Amniotic epithelial cell (primary cell): Measurements from ENCODE around the gene MTURN.
A peak's percentile ranks its signal among the peaks of the same experiment; 100 is the strongest.
"Not testable (repeated sequence)": the region's sequence is repeated elsewhere in the genome, so short reads cannot be mapped to it uniquely, and the experiment has no call there.

Experiments used
- DNase-seq: peaks from one replicate; pipeline ENCODE4 v3.0.0-alpha.2; 2010; ENCODE audit warnings: low read depth

MTURN gene

DNA sequence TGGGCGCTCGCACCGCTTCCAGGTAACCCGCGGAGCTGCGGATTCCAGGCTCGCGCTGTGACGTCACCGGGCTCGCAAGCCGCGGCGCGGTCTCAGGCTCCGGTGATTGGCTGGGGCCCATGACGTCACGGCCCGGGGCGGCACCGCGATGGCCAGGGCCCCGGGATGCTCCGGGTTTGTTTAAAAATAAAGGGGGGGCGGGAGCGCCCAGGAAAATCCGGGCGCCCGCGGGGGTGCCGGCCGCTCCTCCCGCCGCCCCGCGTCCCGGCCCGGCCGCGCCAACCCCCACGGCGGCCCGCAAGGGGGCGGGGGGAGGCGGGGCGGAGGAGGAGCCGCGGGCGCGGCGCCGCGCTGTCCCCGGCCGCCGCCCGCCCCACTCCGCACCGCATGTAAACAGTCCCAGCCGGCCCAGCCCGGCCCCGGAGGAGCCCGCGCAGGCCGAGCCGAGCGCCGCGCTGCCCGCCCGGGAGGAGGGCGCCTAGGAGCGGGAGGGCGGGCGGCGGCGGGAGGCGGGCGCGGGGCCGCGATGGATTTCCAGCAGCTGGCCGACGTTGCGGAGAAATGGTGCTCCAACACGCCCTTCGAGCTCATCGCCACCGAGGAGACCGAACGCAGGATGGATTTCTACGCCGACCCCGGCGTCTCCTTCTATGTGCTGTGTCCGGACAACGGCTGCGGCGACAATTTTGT, at the start of gene MTURN:
Gene MTURN (plus strand): TSS at position 376 of the 690 bp plus-strand sequence. CDS start 151 bp downstream, at position 527.
- peak; percentile 76 for DNase-seq

DNA sequence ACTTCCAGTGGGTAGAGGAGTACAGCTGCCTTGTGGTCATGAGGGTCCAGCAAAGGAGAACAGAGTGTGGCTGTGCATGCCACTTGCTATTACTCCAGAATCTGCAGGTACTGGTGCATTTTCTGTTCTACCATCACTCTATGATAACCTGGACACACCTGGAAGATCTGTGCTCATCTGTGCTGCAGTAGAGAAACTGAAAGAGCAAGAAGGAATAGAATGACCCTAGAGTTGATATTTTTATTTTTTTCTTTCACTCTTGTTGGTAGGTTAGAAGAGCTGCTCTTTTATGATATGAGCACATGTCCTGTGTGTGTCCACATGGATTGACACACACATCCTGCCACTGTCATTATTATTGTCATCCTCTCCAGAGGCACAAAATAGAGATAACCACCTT, 48.3 kb upstream of the MTURN start:
- no peak for DNase-seq

DNA sequence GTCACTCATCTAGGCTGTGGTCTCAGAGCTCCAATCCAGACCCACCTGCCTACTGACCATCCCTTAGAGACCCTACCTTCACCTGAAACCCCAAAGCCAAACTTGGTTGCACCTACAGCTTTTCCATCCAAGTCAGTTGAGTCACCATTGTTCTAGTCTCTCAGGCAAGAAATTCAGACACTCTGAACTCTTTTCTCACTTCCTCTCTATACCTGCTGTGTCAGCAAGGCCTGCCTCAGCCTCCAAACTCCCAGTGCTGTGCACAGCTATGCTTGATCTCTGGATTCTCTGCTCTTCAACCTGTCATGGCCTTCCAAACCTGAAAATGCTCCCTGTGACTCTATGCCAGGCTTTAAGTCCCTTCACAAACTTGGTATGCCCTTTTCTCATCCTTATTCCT, 47.4 kb upstream of the MTURN start:
- DNase-seq: no peak

DNA sequence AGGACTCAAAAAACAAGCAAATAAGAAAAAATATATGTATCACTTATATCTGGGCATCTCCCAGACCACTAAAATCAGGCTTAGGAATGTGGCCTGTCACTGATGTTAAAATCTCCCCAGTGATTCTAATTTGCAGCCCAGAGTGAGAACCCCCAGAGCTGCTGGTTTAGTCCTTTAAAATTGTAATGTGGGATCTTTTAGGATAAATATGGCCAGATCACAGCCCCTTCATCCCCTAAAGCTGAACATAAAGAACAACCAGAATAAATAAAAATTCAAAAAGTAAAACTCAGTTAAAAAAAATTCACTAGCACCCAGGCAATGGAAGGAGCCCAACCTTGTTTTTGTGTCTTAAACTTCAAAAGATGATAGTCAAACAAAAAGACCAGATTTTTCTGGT, 46.4 kb upstream of the MTURN start:
- no peak for DNase-seq

DNA sequence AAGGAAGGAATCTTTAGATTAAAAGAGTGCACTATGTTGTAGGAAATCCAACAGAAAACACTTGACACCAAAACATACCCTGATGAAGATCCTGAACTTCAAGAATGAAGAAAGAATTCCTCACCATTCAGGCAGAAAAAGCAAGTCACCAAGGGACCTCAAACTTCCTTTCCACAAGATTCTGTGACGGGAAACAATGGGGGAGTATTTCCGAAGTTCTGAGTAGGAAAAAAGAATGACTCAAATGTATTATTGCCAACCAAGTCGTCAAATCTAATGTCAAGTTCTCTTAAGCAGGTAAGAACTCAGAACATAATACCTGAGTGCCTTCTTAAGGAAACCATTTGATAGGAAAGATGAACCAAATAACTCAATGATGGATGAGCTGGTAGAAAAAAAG, 44.7 kb upstream of the MTURN start:
- DNase-seq: no peak

DNA sequence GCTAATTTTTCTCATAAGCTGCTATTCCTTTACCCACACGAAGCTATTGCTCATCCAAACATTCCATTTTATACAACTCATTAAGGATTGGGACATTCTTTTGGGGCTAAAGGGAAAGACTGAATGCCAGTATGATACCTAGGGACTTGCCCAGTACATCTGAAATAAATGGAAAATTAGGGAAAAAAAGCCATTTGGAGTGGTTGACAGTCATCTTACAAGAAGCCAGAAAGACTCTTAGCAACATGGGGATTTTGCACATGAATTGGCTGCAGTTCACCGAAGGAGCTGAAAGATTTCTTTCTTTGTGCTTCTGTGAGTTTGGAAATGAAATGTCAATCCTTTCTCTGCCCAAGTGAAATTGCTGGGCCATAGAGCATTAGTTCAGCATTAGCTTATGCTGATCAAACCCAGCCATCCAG, 43.3 kb upstream of the MTURN start:
- peak; percentile 86 for DNase-seq

DNA sequence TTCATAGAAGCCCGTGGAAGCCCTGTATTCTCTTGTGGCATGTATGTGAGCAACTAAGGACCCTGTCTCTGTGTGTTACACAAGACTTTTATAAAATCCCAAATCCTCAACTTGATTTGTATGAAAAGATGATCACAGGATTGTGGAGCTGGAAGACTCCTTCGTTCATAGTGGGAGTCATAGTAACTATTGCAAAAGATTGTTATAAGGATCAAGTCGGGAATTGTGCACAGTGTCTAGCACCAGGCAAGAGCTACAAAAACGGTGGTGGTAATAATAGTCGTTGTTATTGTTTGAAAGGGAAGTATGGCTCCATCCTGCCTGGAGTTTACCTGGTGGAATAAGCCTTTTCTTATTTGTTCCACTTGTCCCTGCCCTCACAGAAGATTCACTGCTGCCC, 42.8 kb upstream of the MTURN start:
- peak; percentile 21 for DNase-seq

DNA sequence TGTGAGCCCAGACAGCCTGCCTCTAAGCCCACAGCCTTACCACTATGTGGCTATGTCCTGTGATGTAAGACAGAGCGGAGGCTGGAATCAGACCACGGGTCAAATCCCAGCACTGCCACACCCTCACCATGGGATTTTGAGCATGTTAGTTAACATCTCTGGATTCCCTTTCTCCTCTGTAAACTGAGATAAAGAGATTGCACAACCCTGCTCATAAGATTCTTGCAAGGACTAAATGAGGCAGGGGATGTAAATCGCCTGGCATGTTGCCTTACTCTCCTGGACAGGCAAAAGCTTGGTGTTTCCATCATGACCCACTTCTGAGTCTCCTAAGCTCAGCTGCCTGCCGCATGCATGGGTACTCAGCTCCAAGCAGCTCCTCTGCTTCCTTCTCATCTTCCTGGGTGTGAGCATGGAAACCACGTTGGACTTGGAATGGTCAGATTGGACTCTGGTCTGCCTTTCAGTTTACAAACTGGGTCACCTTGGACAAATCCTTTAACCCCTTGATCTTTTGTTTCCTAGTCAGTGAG, 41.3 kb upstream of the MTURN start:
- DNase-seq: peak; percentile 93

DNA sequence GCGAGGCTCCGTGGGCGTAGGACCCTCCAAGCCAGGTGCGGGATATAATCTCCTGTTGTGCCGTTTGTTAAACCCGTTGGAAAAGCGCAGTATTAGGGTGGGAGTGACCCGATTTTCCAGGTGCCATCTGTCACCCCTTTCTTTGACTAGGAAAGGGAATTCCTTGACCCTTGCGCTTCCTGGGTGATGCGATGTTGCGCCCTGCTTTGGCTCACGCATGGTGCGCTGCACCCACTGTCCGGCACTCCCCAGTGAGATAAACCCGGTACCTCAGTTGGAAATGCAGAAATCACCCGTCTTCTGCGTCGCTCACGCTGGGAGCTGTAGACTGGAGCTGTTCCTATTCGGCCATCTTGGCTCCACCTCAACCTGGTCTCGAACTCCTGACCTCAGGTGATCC, 36.2 kb upstream of the MTURN start:
- DNase-seq: not testable (repeated sequence)

DNA sequence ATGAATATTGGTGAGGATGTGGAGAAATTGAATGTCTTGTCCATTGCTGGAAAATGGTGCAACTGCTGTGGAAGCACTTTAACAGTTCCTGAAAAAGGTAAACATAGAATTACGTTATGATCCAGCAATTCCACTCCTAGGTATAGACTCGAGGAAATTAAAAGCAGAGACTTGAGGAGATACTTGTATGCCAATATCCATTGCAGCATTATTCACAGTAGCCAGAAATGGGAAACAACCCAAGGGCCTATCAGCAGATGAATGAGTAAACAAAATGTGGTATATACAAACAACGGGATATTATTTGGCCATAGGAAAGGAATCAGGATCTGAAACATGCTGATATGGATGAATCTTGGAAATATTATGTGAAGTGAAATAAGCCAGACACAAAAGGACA, 32.5 kb upstream of the MTURN start:
- DNase-seq: no peak

DNA sequence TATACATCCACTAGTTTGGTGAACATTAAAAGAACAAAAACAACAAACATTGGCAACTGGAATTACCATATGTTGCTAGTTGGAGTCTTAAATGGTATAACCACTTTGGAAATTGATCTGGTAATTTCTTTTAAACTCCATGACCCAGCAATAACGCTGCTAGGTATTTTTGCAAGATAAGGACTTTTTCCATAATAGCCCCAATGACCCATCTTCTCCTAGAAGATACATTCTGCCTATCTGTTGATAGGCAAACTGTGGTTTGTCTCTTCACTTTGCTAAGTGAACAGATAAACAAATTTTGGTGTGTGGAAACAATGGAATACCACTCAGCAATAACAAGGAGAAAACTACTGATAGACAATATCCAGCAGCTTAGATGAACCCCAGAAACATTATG, 30.6 kb upstream of the MTURN start:
- DNase-seq: no peak

DNA sequence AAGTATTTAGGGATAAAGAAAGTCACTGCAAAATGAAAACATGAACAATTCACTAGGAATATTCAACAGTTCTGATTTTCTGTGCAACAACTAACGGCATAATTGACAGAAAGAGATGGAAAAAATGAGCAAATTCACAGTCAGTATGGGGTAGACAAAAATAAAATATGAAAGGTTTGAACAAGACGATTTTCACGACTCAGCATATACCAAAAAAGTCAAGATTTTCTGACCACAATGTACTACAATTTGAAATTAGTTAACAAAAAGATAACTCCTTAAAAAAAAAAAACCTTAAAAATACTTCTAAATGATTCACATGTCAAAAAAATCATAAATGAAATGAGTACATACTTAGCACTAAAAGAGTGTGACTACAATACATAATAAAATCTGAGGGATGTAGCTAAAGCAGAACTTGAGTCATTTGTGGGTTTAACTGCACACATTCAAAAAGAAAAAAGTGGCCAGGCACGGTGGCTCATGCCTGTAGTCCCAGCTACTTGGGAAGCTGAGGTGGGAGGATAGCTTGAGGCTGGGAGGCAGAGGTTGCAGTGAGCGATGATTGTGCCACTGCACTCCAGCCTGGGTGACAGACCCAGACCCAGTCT, 22.6 kb upstream of the MTURN start:
- no peak for DNase-seq

DNA sequence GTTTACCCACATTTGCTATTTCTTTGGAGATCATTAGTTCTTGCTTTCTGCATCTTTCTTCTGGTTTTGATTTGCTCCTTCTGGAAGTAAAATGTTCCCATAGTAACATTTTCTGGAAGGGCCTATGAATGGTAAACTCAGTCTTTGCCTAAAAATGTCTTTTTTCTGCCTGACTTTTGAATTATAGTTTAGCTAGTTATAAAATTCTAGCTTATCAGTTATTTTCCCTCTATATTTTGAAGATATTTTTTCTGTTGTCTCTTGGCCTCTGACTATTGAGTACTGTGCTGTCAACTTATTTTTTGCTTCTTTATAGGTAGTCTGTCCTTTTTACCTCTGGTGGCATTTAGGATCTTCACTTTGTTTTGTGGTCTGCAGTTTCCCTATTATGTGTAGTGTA, 21.6 kb upstream of the MTURN start:
- DNase-seq: no peak

DNA sequence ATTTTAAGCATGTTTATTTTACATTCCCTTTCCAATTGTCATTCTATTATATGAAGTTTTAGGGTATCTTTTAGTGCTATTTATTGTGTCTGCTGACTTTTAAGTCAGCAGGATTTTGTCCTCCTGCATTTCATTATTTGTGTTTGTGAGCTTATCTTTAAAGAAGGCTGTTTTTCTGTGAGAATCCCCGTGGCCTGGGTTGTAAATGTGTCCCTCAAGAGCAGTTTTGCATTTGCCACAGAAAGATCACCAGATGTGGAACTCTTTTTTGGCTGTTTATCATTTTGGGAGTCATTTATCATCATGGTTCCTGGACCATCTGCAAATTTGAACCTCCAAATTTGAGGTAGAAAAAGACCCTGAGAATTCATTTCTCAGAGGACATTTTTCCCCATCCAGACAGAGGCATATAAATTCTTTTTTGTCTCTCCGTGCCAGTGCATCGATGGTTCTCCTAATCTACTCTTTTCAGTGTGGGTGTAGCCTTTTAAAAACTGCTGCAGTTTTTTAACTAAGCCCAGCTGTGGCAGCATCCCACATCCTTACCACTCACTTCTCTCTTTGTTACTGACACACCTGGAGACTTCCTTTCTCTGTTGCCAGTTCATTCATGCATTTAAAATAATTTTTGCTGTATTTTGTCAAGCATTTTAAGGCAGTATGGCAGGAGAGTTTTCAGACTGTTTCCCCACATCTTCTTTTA, 20.1 kb upstream of the MTURN start:
- no peak for DNase-seq

DNA sequence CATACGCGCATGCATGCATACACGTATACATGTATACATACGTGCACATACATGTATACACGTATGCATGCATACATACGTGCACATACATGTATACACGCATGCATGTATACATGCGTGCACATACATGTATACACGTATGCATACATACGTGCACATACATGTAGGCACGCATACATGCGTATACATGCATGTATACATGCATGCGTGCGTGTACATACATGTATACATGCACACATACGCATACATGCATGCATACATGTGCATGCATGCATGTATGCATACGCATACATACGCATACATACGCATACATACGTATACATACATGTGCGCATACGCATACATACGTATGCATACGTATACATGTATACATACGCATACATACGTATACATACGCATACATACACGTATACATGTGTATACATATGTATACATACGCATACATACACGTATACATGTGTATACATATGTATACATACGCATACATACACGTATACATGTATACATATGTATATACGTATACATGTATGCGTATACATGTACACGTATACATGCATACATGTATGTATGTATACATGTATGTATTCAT, 19.0 kb upstream of the MTURN start:
- DNase-seq: no peak

DNA sequence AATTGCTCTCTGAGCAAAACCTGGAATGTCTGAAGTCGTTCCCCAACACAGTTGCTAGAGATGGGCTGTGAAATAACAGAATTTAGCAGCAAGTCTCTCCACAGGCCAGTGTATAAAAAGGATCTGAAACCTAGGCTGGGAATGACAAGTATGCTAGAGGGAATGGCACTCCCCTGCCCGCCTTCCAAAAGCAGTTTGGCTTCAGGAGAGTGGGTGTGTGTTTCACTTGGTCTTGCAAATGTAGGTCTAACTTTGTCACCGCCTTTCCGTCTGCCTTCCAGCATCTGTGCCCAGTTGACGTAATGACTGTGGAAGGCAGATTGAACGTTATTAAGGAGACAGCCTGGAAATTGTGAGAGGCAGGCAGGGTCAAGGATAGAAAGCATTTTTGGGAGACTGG, 18.0 kb upstream of the MTURN start:
- no peak for DNase-seq

DNA sequence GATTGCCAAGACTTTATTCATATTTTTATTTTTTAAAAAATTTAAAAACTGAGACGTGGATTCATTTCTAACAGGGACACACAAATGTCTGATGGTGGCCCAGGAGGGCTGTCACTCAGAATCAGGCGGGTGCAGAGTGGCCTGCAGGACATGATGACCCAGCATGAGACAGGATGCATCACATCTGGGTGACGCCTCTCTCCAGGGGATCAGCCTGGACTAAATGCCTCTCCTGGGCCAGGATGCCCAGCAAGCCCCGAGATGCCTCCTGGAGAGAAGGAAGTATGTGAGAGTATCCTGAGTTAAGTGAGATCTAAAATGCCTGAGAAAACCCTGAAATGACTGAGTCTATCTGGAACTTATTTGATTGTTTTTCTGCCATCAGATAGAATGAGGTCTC, 16.9 kb upstream of the MTURN start:
- no peak for DNase-seq

DNA sequence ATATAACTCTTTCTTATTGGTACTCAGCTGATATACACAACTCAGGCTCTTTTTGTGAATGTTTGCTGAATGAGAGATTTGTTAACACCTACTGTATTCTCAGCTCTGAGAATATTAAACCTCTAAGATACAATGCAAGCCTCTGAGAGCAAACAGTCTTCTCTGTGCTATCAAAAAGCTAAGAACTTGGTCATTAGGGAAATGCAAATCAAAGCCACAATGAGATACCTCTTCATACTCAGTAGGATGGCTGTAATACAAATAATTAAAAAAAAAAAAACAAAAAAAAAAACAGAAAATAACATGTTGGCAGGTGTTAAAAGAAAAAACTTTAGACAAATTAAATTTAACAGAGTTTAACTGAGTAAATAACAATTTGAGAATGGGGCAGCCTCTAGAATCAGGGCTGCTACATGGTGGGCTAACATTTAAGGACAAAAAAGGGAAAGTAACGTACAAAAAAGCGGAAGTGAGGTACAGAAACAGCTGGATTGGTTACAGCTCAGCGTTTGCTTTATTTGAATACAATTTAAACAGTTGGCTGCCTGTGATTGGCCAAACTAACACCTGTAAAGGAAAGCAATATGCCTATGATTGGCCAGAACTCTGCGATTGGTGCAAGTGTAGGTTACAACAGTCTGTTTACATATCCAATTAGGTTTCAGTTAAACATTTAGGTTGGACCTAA, 14.8 kb upstream of the MTURN start:
- no peak for DNase-seq

DNA sequence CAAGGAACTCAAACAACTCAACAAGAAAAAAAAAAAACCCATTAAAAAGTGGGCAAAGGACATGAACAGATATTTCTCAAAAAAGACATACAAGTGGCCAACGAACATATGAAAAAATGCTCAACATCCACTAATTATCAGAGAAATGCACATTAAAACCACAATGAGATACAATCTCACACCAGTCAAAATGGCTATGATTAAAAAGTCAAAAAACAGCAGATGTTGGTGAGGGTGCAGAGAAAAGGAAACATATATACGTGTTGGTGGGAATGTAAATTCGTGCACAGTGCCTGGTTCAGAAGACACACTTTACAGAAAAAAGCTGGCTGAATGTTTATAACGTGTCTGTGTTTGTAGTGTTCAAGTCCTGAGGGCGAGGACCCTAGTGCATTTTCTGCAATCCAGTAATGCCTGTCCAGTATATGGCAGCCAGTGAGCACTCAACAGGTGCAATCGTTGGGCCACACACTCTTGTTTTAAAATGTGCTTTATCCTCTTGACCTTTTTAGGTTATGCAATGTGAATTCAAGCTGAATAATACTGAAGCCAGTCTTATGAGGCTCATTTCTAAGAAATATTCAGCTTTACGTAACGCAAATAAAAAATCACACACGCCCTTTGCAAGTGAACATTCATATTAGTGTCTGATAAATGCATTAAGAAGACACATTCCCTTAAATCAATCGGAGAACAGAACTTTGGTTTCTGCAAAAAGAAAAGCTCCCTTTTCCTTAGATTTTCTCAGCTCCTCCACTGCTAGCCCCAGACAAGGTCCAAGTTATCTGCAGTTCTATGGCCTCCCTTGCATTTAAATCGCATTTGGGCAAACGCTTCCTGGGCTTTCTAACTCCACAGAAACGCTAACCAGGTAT, 813 bp upstream of the MTURN start:
- peak; percentile 16 for DNase-seq

DNA sequence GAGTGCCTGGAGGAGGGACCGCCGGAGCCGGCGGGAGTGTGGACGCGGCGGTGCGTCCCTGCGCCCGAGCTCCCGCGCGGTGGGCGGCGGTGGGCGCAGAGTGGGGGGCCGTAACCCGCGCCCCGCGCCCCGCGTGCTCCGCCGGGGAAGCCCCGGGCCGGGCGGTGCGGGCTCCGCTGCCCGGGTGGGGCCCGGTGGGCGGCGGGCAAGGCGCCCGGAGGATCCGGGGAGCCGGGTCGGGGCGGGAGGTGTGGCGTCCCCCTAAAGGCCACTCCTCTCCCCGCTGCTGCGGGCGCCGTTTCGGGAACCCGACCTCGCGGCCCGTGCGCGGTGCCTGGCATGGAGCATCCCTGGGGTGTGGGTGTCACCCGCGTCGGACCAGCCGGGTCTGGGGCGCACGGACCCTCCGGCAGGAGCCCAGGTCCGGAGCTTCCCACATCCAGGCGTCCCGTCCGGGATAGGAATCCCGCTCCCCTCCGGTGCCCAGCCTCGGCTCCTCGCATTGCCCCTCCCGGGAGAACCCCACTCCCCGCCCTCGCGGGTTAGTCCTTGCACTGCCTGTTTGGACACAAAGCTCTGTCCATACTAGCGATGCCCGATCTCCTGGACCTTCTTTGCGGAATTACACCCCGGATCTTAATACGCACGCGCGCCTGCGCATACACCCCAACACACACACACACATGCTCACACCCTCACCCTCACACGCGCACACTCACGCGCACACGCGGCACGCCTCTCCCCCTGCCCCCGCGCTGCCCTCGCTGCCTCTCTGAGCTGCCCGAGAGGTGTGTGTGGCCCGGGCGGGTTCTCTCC, 723 bp downstream of the MTURN start:
- peak; percentile 52 for DNase-seq
